Measurements from ENCODE around the gene OXTR.

Gene OXTR

DNA sequence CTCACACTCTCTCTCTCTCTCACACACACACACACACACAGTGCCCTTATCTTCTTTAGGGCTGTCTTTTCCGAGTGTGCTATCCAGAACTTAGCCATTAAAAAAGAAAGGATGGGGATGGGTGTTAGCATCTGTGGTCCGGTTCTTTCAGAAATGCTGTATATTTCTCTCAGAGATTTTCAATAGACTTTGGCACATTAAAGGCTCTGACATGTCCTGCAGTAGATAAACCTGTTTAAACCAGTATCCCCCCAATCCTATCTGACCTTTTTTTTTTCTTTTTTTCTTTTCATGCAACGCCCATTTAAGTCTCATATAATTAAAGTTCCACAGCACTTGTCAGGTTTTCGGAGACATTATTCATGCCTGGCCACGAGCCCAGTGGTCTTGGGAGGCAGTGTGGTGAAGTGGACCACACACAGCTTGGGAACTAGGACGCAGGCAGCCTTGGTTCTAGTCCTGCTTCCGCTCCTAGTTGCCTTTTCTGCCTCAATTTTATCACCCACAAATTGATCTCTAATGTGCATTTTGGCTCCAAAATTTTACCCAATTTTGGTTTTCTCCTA lies 22.6 kb downstream of the OXTR start:
- Histone ChIP-seq H3K4me1 (ENCODE audit: control insufficient read depth, insufficient read depth, low read length) (no peaks in the 10 kb centered on the region), H3K27me3 (ENCODE audit: control insufficient read depth, insufficient read depth, low read length) (no peaks in the 10 kb centered on the region), H3K4me3 (ENCODE audit: low read length) (no peak overlapping the region), H3K36me3 (ENCODE audit: control insufficient read depth, insufficient read depth, low read length) (no peaks in the 10 kb centered on the region), H3K27ac (ENCODE audit: low read depth, low read length) (no peak overlapping the region), H3K9ac (ENCODE audit: low read length) (no peak overlapping the region)

DNA sequence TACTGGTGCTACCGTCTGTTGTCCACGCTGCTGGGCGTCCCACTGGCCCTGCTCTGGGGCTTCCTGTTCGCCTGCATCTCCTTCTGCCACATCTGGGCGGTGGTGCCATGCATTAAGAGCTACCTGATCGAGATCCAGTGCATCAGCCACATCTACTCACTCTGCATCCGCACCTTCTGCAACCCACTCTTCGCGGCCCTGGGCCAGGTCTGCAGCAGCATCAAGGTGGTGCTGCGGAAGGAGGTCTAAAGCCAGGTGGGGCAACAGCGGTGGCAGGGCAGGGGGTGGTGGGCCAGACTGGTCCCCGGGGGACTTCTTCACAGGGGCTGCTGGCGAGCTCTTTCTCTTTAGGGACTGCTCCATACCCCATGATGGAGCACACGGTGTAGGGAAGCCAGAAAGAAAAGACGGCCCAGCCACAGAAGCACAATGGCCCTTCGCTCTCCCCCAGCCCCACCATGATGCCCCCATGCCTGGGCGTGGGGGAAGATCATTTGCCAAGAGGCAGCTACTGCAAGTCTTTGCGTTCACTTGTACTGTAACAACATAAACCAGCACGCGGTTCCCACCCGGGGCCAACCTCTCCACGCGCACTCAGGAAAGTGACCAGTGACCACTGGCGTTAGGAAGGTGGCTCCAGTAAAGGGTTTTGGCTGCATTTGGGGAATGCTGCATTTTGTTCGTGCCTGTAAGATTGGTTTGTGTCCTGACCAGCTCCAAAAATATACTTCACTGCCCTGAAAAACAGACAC lies 23.6 kb downstream of the OXTR start:
- no peak overlapping the region for H3K27ac ChIP-seq (ENCODE audit: low read depth, low read length)

DNA sequence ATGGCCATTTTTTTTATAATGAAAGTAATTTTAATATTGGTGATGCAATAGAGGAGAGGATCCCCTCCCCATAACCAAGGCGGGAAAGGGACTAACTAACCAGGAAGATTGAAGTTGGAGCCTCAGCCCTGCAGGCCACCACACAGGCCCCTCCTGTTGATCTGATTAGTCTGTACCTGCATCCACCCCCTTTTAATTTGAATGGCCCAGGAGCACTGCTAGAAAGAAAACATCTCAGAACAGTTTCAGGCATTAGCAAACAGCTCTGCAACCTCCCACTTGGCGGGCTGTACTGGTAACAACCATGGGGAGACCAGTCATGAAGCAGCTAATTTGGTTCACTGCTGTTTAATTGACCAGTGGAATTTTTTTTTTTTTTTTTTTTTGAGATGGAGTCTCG lies 25.5 kb downstream of the OXTR start:
- Histone ChIP-seq H3K36me3 (ENCODE audit: control insufficient read depth, insufficient read depth, low read length) (no peaks in the 10 kb centered on the region), H3K4me1 (ENCODE audit: control insufficient read depth, insufficient read depth, low read length) (no peaks in the 10 kb centered on the region), H3K4me3 (ENCODE audit: low read length) (no peak overlapping the region), H3K27ac (ENCODE audit: low read depth, low read length) (no peak overlapping the region), H3K9ac (ENCODE audit: low read length) (no peak overlapping the region), H3K27me3 (ENCODE audit: control insufficient read depth, insufficient read depth, low read length) (no peaks in the 10 kb centered on the region)

More for the DNA sequence above, 23.6 kb downstream of the OXTR start:
- Histone ChIP-seq H3K36me3 (ENCODE audit: control insufficient read depth, insufficient read depth, low read length) (no peaks in the 10 kb centered on the region), H3K9ac (ENCODE audit: low read length) (no peak overlapping the region), H3K27me3 (ENCODE audit: control insufficient read depth, insufficient read depth, low read length) (no peaks in the 10 kb centered on the region), H3K4me1 (ENCODE audit: control insufficient read depth, insufficient read depth, low read length) (no peaks in the 10 kb centered on the region), H3K4me3 (ENCODE audit: low read length) (no peak overlapping the region)

DNA sequence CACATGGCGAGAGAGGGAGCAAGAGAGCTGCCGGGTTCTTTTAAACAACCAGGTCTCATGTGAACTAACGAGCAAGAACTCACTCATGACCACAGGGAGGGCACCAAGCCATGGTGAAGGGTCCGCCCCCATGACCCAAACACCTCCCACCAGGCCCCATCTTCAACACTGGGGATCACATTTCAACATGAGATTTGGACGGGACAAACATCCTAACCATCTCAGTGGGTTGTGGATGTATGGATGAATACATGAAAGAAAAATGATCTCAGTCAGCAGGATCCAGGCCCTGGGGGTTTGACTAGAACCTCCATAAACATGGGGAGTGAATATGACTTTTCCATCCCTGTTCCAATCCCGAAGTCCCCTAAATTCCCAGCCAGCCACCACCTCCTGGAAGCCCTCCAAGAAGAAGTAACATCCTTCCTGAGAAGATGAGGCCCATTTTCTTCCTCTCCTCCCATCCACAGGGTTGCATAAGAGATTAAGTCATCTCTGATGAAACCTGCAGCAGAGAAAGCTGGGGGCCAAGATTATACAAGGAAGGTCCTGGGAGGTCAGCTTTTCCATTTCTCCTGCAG lies 26.3 kb downstream of the OXTR start:
- no peaks in the 10 kb centered on the region for H3K4me1 ChIP-seq (ENCODE audit: control insufficient read depth, insufficient read depth, low read length)
- H3K36me3 ChIP-seq (ENCODE audit: control insufficient read depth, insufficient read depth, low read length): no peaks in the 10 kb centered on the region
- no peak overlapping the region for H3K27ac ChIP-seq (ENCODE audit: low read depth, low read length)
- H3K27me3 ChIP-seq (ENCODE audit: control insufficient read depth, insufficient read depth, low read length): no peaks in the 10 kb centered on the region
- no peak overlapping the region for H3K4me3 ChIP-seq (ENCODE audit: low read length)
- no peak overlapping the region for H3K9ac ChIP-seq (ENCODE audit: low read length)

DNA sequence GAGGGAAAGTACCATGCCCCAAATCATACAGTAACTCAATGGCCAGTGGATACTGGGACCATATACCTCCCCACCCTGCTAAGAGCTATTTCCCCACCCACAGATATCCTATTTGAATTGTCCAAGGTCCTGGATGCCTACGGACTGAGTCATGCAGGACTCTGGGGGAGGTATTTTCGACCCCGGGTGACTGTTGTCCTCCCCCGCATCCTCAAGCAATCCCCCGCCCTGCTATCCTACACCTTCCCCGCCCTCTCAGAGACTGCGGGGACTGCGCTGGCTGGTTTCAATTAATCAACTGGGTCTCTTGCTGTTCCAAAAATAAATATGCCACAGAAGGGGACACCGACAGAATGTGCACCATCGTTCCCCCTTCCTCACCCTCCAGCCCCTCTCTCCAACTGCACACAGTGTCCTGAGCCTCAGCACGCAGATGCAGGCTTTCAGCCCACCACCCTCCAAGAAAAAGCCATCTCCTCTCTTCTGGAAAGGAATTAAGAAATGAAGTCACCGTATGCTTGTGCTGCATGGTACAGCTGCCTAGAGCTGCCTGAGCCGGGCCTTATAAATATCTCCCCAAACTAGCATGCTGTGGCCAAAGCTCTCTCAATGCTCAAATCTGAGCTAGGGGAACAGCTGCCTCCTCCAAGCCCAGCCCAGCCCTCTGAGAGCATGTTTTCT lies 27.7 kb downstream of the OXTR start:
- H3K27ac ChIP-seq (ENCODE audit: low read depth, low read length): no peak overlapping the region
- H3K9ac ChIP-seq (ENCODE audit: low read length): no peak overlapping the region
- no peaks in the 10 kb centered on the region for H3K4me1 ChIP-seq (ENCODE audit: control insufficient read depth, insufficient read depth, low read length)
- H3K4me3 ChIP-seq (ENCODE audit: low read length): no peak overlapping the region
- no peaks in the 10 kb centered on the region for H3K27me3 ChIP-seq (ENCODE audit: control insufficient read depth, insufficient read depth, low read length)
- H3K36me3 ChIP-seq (ENCODE audit: control insufficient read depth, insufficient read depth, low read length): no peaks in the 10 kb centered on the region

DNA sequence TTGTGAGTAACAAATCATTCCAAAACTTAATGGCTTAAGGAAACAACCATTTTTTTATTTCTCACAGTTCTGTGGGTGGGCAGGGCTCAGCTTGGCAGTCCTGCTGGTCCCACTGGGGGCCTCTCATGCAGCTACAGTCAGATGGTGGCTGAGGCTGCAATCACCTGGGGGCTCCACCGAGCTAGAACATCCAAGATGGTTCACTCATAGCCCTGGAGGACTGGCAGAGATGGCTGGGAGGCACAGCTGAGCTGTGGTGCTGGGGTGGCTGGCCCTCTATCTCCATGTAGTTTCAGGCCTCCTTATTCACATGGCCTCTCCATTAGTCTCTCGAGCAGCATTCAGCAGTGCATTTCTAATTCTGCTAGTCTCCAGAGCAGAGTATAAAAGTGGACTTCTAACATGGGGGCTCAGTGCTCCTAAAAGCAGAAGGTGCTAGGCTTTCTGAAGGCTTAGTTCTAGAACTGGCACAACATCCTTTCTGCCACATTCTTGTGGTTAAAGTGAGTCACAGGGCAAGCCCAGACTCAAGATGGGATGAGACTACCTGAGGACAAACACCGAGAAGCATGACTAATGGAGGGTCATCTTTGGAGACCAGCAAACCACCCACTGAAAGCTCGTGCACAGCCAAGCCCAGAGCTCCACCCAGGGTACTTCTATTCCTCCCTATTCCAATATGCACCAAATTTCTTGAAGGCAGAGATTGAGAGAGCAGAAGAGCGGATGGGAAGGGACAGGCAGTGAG lies 29.5 kb downstream of the OXTR start:
- H3K4me3 ChIP-seq (ENCODE audit: low read length): no peak overlapping the region
- H3K9ac ChIP-seq (ENCODE audit: low read length): no peak overlapping the region
- no peaks in the 10 kb centered on the region for H3K36me3 ChIP-seq (ENCODE audit: control insufficient read depth, insufficient read depth, low read length)
- H3K4me1 ChIP-seq (ENCODE audit: control insufficient read depth, insufficient read depth, low read length): no peaks in the 10 kb centered on the region
- H3K27ac ChIP-seq (ENCODE audit: low read depth, low read length): no peak overlapping the region
- no peaks in the 10 kb centered on the region for H3K27me3 ChIP-seq (ENCODE audit: control insufficient read depth, insufficient read depth, low read length)

DNA sequence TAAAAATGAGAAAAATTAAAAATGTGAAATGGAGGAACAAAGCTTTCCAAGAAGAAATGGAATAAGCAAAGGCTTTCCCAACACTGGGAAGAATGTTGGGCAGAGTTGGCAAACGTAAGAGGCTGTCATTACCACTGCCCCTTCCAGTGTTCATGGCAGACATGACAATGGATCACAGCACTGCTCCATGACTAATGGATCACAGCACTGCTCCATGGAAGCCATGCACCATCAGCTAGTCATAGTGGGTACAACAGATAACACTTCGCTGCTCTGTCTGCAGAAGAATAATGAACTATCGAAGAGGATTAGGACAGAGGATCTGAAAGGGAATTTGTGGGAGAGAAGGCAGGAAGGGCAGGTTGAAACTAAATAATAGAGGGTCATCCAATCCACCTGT lies 30.8 kb downstream of the OXTR start:
- Histone ChIP-seq H3K9ac (ENCODE audit: low read length) (no peak overlapping the region), H3K4me1 (ENCODE audit: control insufficient read depth, insufficient read depth, low read length) (no peaks in the 10 kb centered on the region), H3K27ac (ENCODE audit: low read depth, low read length) (no peak overlapping the region), H3K36me3 (ENCODE audit: control insufficient read depth, insufficient read depth, low read length) (no peaks in the 10 kb centered on the region), H3K4me3 (ENCODE audit: low read length) (no peak overlapping the region), H3K27me3 (ENCODE audit: control insufficient read depth, insufficient read depth, low read length) (no peaks in the 10 kb centered on the region)

DNA sequence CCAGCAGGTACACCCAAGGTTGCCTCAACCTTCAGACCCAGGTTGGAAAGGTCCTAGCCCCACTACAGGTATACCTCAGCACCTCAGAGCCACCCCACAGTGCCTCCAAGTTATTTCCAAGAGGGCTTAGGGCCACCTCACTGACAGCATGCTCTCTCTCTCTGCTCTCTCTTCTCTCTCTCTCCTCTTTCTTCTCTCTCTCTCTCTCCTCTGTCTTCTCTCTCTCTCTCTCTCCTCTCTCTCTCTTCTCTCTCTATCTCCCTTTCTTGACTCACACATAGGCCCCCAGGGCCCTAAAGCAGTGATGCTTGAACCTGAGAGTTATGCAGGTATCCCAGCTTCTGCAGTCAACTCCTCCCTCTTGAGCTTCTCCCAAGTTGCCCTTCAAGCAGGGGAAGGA lies 31.6 kb downstream of the OXTR start:
- no peaks in the 10 kb centered on the region for H3K4me1 ChIP-seq (ENCODE audit: control insufficient read depth, insufficient read depth, low read length)
- H3K9ac ChIP-seq (ENCODE audit: low read length): no peak overlapping the region
- H3K27me3 ChIP-seq (ENCODE audit: control insufficient read depth, insufficient read depth, low read length): no peaks in the 10 kb centered on the region
- H3K36me3 ChIP-seq (ENCODE audit: control insufficient read depth, insufficient read depth, low read length): no peaks in the 10 kb centered on the region
- H3K27ac ChIP-seq (ENCODE audit: low read depth, low read length): no peak overlapping the region
- no peak overlapping the region for H3K4me3 ChIP-seq (ENCODE audit: low read length)

DNA sequence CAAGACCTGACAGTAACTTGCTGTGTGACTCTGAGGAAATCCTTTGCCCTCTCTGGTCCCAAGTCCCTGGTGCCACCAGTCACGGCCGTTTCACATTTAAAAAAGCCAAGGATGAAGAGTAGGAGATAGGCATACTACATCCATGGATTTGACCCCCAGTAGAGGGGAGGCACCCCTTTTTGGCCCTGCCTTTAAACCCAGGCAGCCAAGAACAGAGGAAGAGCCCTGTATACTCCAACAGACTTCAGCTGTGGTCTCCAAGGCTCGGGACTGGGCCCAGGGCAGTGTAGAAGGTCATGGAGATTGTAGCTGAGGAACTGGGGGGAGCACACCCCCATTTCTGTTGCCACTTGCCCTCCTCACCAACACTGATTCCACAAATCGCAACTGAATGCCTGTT lies 32.1 kb downstream of the OXTR start:
- Histone ChIP-seq H3K4me3 (ENCODE audit: low read length) (no peak overlapping the region), H3K9ac (ENCODE audit: low read length) (no peak overlapping the region), H3K27ac (ENCODE audit: low read depth, low read length) (no peak overlapping the region), H3K36me3 (ENCODE audit: control insufficient read depth, insufficient read depth, low read length) (no peaks in the 10 kb centered on the region), H3K4me1 (ENCODE audit: control insufficient read depth, insufficient read depth, low read length) (no peaks in the 10 kb centered on the region), H3K27me3 (ENCODE audit: control insufficient read depth, insufficient read depth, low read length) (no peaks in the 10 kb centered on the region)

DNA sequence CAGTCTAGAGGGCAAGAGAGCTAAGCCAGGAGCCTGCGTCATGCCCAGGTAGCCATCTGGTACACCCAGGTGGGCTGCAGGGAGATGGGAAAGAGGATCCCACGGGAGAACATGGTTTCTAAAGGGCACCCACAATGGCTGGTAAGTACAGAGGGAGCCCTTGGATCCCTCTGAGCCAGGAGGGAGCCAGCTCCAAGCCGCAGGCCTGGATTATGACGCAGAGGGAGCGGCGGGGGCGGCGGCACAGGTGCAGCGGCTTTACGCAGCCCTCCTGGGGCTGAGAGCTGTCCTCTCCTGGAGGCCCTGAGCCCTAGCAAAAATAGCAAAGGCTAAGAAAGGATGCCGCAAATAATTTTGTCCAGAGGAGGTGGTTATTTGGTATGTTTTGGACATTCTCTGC lies 33.0 kb downstream of the OXTR start:
- Histone ChIP-seq H3K4me3 (ENCODE audit: low read length) (no peak overlapping the region), H3K9ac (ENCODE audit: low read length) (no peak overlapping the region), H3K36me3 (ENCODE audit: control insufficient read depth, insufficient read depth, low read length) (no peaks in the 10 kb centered on the region), H3K27ac (ENCODE audit: low read depth, low read length) (no peak overlapping the region), H3K4me1 (ENCODE audit: control insufficient read depth, insufficient read depth, low read length) (no peaks in the 10 kb centered on the region), H3K27me3 (ENCODE audit: control insufficient read depth, insufficient read depth, low read length) (no peaks in the 10 kb centered on the region)

DNA sequence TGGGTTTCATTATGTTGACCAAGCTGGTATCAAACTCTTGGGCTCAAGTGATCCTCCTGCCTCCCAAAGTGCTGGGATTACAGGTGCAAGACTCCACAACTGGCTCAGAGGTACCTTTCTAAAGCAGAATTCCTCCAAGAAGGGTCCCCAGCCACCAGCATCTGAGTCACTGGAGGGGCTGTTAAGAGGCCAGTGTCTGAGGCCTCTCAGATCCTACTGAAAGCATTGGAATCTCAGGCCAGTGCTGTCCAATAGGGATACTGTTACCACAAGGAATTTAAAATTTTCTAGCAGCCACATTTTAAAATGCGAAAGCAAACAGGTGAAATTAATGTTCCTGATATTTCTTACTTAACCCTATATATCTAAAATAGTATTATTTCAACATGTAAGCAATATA lies 34.5 kb downstream of the OXTR start:
- Histone ChIP-seq H3K27ac (ENCODE audit: low read depth, low read length) (no peak overlapping the region), H3K4me3 (ENCODE audit: low read length) (no peak overlapping the region), H3K9ac (ENCODE audit: low read length) (no peak overlapping the region), H3K36me3 (ENCODE audit: control insufficient read depth, insufficient read depth, low read length) (no peaks in the 10 kb centered on the region), H3K27me3 (ENCODE audit: control insufficient read depth, insufficient read depth, low read length) (no peaks in the 10 kb centered on the region), H3K4me1 (ENCODE audit: control insufficient read depth, insufficient read depth, low read length) (no peaks in the 10 kb centered on the region)

DNA sequence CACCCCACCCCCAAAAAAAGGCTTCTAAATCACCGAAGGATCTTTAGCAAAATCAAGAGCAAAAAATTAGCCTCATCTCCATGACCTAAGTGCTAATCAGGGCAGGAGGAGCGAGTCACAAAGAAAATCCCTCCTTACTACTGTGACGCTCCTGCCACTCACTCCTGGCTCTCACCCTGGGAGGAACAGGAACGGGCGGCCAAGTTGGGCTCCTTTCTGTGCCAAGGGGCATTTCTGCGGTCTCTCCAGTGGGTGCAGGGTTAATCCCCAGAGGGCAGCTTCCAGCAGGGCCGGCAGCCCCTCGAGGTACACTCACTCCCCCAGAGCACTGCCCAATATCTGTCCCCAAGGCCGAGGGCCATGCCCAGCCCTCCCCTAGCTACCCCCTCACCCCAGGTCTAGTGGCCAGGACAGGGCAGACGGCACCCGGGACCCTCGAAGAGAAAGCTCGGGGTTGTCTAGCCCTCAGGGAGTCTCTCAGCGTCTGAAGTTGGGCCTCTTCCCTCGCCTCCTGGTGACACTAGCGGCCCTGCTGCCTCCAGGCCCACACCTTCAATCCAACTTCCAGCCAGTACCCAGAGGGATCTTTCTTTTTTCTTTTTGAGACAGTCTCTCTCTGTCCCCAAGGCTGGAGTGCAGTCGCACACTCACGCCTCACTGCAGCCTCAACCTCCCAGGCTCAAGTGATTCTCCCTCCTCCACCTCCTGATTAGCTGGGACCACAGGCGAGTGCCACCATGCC lies 35.1 kb downstream of the OXTR start:
- Histone ChIP-seq H3K9ac (ENCODE audit: low read length) (no peak overlapping the region), H3K4me1 (ENCODE audit: control insufficient read depth, insufficient read depth, low read length) (no peaks in the 10 kb centered on the region), H3K27ac (ENCODE audit: low read depth, low read length) (no peak overlapping the region), H3K4me3 (ENCODE audit: low read length) (no peak overlapping the region), H3K36me3 (ENCODE audit: control insufficient read depth, insufficient read depth, low read length) (no peaks in the 10 kb centered on the region), H3K27me3 (ENCODE audit: control insufficient read depth, insufficient read depth, low read length) (no peaks in the 10 kb centered on the region)
